ENCODE results near the gene SRBD1.
A peak's percentile ranks its signal among the peaks of the same experiment; 100 is the strongest.

SRBD1 gene

DNA sequence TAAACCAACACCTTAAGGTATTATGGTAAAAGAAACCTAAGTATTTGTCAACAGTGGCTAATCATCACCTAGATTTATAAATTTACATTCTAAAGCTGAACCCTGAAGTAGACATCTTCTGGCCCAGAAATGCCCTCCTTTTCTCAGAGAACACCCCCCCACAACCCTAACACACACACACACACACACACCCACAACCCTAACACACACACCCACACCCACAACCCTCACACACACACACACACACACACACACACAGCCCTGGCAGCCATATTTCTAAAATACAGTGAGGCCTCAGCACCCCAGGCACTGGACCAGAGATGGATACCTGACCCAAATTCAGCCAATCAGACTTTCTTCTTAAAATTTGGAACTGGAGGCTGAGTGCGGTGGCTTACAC is 14.3 kb downstream of the SRBD1 start:
- DNase-seq (ENCODE audit: low spot score), result no peak

- no peak for DNase-seq (ENCODE audit: low spot score)
Measured at GRCh38 chr2:45595721-45596435, 15.2 kb downstream of the SRBD1 start.

- DNase-seq (ENCODE audit: low spot score), result no peak
Measured at GRCh38 chr2:45591073-45591472, 20.0 kb downstream of the SRBD1 start.

DNA sequence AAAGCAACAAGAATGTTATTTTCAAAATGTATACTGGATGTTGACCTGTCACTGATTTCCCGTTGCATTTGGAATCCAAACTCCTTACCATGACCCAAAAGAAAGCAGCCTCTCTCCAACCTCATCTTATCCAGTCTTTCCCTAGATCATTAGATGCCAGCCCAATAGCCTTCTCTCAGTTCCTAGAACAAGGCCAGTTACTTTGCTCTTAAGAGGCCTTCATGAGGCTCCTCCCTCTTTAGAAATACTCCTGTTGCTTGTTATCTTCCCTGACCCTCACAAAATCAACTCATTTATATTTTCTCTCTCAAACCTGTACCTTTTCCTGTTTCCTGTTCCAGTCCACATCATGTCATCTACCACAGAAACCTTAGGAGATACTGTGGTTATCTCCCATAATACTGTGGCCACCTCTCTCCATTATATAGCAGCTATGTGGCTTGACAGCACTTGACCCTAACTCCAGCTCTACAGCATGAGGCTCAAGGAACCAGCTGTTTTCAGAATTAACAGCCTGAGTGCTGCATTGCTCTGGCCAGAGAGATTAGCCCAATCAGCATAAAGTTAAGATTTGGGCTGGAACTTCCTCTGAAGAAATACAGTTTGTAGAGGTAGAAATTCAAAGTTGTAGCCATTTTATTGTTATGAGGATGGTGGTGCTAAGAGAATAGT is 22.8 kb downstream of the SRBD1 start:
- DNase-seq (ENCODE audit: low spot score), result no peak

- DNase-seq (ENCODE audit: low spot score), result no peak
Measured at GRCh38 chr2:45586600-45586999, 24.5 kb downstream of the SRBD1 start.

DNA sequence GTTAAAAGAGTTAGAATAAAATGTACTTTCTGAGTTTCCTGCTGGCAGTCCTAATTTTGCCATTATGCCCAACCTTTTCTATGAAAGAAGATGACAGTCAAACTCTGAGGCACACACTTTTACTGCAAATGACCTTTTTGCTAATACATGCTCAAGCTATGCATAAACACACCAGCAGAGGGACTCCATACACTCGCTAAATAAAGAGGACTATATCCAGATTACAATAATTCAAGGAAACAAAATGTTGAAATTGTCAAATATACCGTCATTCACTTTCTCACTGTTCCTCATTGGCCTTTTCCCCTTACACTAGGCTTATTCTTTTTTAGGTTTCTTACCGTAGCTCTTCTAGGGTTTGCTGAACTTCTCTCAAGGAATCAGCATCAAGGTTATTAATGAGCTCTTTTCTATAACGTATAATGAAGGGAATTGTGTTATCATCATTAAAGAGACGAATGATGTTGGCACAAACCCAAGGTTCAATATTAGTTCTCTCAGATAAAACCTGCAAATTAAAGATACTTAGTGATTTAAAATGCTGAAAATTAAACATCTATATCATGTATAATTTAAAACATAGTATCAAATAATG is 25.7 kb downstream of the SRBD1 start:
- DNase-seq (ENCODE audit: low spot score), result peak; percentile 32

GRCh38 chr2:45583977-45584376 is 27.1 kb downstream of the SRBD1 start:
- no peak for DNase-seq (ENCODE audit: low spot score)

DNA sequence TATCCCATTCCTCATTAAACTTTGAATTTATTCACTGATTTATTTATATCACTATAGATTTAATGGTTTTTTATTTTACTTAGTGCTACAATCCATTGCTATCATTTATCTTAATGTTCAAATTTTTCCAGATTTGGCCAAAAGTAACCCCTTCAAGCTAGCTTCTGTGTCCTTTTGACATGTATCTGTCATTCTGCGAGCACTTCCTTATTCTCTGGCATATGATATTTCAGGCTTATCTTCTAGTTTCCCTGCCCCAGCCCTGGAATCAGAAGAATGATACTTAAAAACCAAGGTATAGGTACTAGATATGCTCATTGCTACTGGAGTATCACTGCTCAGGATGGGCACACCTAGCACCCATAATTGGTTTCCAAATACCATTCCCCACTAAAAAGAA is 28.5 kb downstream of the SRBD1 start:
- no peak for DNase-seq (ENCODE audit: low spot score)

- peak; percentile 18 for DNase-seq (ENCODE audit: low spot score)
Measured at GRCh38 chr2:45578056-45578843, 32.8 kb downstream of the SRBD1 start.

- DNase-seq (ENCODE audit: low spot score), result no peak
Measured at GRCh38 chr2:45577441-45577840, 33.6 kb downstream of the SRBD1 start.

DNA sequence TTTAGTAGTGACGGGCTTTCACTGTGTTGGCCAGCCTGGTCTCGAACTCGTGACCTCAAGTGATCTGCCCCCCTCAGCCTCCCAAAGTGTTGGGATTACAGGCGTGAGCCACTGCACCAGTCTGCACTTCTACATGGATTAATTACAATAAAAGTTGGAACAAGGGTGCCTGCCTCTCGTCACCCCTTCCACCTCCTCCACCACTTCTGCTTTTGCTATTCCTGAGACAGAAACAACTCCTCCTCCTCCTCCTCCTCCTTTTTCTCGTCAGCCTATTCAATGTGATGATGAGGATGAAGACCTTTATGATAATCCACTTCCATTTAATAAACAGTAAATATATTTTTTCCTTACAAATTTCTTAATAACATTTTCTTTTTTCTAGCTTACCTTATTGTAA is 35.2 kb downstream of the SRBD1 start:
- no peak for DNase-seq (ENCODE audit: low spot score)

GRCh38 chr2:45572979-45573378 is 38.1 kb downstream of the SRBD1 start:
- DNase-seq (ENCODE audit: low spot score), result no peak

DNA sequence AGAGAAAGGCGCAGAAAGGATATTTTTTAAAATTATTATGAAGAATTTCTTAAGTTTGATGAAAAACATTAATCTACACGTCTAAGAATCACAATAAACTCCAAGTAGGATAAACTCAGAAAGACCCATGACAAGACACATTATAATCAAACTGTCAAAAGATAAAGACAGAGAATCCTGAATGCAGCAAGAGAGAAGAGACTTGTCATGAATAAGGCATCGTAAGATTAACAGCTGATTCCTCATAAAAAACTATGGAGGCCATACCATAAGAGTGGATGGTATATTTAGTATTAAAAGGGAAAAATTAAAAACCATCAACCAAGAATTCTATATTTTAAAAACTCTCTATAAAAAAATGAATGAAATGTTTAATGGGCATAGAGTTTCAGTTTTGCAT is 39.1 kb downstream of the SRBD1 start:
- DNase-seq (ENCODE audit: low spot score), result no peak

DNA sequence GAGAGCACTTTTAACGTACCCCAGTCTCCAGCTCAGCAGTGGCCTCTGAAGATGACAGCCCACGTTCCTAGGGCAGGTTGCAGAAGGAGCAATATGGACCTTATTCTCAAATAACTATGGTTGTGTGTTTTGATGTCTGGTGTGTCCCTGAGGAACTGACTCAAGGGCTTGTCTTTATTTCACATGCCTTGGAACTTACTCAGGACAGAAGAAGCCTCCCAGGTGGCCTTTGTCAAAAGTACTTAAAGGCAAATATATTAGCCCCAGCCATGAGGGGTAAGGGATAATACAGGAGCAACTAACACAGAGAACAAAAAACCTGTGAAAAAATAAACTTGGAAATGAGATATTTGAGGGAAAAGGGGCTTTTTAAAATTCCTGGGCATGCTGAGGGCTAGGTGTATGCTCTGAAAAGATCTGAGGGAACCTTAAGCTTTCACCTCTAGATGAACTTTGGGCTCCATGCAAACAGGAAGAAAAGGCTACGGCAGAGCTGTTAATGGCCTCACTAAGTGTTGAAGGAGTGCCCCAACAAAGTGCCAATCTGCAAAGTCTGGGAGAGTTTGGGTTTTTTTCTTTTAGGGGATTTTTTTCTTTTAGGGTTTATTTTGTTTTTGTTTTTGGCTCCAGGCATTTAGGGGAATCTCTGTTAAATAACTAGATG is 40.3 kb downstream of the SRBD1 start:
- no peak for DNase-seq (ENCODE audit: low spot score)

DNA sequence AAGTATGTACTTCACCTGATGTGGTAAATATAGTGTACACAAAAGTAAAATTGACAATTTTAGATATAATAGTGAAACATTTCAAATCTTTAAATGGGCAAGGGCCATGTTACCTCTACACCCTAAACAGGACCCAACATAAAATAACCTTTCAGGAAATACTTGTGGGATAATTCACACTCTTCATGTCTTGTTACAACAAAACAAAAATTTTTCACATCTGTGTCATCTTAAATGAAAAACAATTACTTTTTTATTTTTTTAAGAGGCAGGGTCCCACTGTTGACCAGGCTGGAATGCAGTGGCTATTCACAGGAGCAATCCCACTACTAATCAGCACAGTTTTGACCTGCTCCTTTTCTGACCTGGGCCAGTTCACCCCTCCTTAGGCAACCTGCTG is 42.1 kb downstream of the SRBD1 start:
- no peak for DNase-seq (ENCODE audit: low spot score)

GRCh38 chr2:45567974-45568789 is 42.9 kb downstream of the SRBD1 start:
- DNase-seq (ENCODE audit: low spot score), result no peak

DNA sequence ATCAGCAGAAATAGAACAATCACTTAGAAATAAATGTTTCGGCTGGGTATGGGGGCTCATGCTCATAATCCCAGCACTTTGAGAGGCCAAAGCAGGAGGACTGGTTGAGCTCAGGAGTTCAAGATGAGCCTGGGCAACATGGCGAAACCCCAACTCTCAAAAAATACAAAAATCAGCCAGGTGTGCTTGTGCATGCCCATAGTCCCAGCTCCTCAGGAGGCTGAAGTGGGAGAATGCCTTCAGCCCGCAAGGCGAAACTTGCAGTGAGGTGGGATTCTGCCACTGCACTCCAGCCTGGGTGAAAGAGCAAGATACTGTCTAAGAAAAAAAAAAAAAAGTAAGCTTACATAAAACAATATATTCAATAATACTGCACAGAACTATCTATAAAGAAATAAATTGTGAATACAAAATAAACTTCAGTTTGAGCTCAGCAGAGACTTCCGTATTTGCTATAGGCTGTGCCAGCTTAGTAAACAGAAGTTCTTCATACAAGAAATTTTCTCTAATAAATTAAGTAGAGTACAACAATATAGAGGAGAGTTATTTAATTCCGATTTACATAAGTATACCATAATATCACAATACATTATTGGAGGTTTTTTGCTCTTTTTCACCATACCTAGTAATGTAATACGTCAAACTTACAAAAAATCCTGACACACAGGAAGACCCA is 43.6 kb downstream of the SRBD1 start:
- no peak for DNase-seq (ENCODE audit: low spot score)

- no peak for DNase-seq (ENCODE audit: low spot score)
Measured at GRCh38 chr2:45559436-45559835, 51.6 kb downstream of the SRBD1 start.

DNA sequence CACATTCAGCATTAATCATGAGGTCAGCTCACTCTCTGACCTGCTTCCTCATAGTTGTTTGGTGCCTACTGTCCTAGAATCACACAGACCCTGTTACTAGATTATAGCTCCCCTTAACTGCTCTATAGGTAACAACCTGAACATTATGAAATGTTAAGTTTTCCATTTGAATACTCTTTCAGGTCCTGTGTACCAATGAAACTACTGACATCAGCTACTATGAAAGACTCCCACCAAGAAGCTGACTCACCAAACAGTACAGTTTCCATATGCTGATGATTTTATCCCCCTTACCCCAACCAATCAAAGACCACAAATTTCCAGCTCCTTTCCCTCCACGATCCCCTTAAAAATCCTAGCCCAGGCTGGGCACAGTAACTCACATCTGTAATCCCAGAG is 56.3 kb downstream of the SRBD1 start:
- no peak for DNase-seq (ENCODE audit: low spot score)

DNA sequence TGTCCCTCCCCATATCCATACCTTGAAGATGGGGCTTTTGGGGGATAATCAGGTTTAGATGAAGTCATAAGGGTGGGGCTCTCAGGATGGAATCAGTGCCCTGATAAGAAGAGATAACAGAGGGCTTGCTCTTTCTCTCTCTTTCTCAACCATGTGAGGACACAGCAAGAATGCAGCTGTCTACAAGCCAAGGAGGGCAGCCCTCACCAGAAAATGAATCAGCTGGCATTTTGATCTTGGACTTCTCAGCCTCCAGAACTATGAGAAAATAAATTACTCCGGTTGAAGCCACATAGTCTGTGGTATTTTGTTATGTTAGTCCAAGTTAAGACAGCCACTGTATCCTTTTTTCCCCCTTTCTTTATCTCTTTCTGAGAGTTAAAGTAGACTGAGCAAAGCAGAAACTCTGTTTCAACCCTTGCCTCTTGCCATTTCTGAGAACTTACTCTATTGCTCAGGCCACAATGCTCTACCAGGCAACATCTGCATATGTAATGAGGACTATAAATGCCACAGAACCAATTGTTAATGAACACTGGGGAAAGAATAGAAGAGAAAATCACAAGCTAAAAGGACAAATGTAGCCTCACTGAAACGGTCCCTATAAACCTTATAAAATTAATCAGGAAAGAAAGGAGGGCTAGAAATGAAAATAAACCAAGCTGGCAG is 56.9 kb downstream of the SRBD1 start:
- no peak for DNase-seq (ENCODE audit: low spot score)
